Psoas muscle (tissue), 8 donors: ENCODE data around the gene GANC. TPM values are rescaled to one million over a fixed set of nuclear protein-coding genes. Genes with fewer than 3 reads are reported as not detected.

Source experiments
- ATAC-seq, 4 donors: fragments of 200-7000 bp; cut with Tn5 transposase; one replicate each; pipeline ENCODE4 v1.9.1; 2020; ENCODE audit warnings: moderate library complexity in 3 of 4, mild to moderate bottlenecking in 2 of 4
- DNase-seq, 2 donors: peaks; one replicate each; pipeline ENCODE4 v3.0.0-alpha.2; 2020
- H3K27ac ChIP-seq: fragments of 200-600 bp; one replicate; pipeline ENCODE4 v1.8.0; 2022
- H3K27me3 ChIP-seq, 3 donors: fragments of 200-600 bp in 1 of 3; one replicate each; pipeline versions ENCODE4 v1.6.1 to v1.8.0; 2013 to 2022; ENCODE audit warnings: low read length in 2 of 3, mild to moderate bottlenecking in 2 of 3, moderate library complexity in 1 of 3; ENCODE audit not compliant: insufficient read depth in 3 of 3
- H3K36me3 ChIP-seq, 2 donors: fragments of 200-600 bp in 1 of 2; one replicate each; pipeline versions ENCODE4 v1.6.1 to v1.8.0; 2013 to 2022; ENCODE audit warnings: low read depth in 1 of 2, mild to moderate bottlenecking in 1 of 2, moderate library complexity in 1 of 2; ENCODE audit not compliant: insufficient read depth in 1 of 2
- H3K4me1 ChIP-seq: fragments of 200-600 bp; one replicate; pipeline ENCODE4 v1.8.0; 2022
- H3K4me3 ChIP-seq: fragments of 200-600 bp; one replicate; pipeline ENCODE4 v1.8.0; 2022; ENCODE audit warnings: mild to moderate bottlenecking
- H3K9me3 ChIP-seq: fragments of 200-600 bp; one replicate; pipeline ENCODE4 v1.8.0; 2022
- CTCF ChIP-seq: fragments of 200-600 bp; IDR thresholded peaks from one replicate; pipeline ENCODE4 v1.8.0; 2022; ENCODE audit warnings: antibody characterized with exemption
- WGBS, 3 donors: extraction: QIAGEN DNeasy Blood & Tissue Kit; methylation state at CpG; one replicate each; pipeline versions ENCODE4 v1.1.6 to v1.1.7; 2013; 5-methylcytosine and 5-hydroxymethylcytosine counted together
- intact Hi-C, 2 donors: fragments of 100-400 bp; cut with DNase I; formaldehyde crosslinking; loops; one replicate each; pipeline versions ENCODE4 v1.11.0 to v1.14.2; 2022
- polyA plus RNA-seq, 3 donors: library from polyadenylated mRNA; stranded (reverse); fragments of 200-250 nt; gene quantifications; one replicate each; pipeline ENCODE4 v1.2.3, GENCODE V29; 2013
- total RNA-seq, 4 donors: library from RNA; stranded (reverse); fragmentation: NEBNext Ultra II Directional in 2 of 4; extraction: Animal tissue kit (Norgen Biotek cat#: 25700) in 2 of 4; gene quantifications; one replicate each; pipeline versions ENCODE4 v1.2.1 to v1.2.4, GENCODE V29; 2021 to 2023
- donor health status: healthy with polysubstance abuse.
- donor health status: DM: no; HTN: no; CAD: no; lungs with moderate emphysema.
- donor health status: Bipolar disorder and iron deficiency.
- donor health status: healthy.
- donor health status: DM: yes; HTN: yes; CAD: no.
- donor health status: DM: no; HTN: no; CAD: no.
- donor health status: DM: no; HTN: no; CAD: no.
- donor health status: DM: yes; HTN: yes; CAD: no.

GANC gene
- total and polyA plus RNA-seq, 7 donors: 4.9 to 37.7 (median 20.3) TPM

GRCh38 chr15:42319206-42319605 lies 46.2 kb downstream of the GANC start:
- no peak for TF ChIP-seq CTCF
- Histone ChIP-seq H3K4me3 (no peak overlapping the region), H3K9me3 (no peaks in the 10 kb centered on the region), H3K27ac (no peak overlapping the region), H3K4me1 (peaks cover 8% of the 10 kb centered on the region), H3K36me3 (peaks cover 2 to 37% of the 10 kb centered on the region in 2 donors), H3K27me3 (no peaks in the 10 kb centered on the region)
- DNase-seq (no peak), ATAC-seq (no peak)
- intact Hi-C loops: no loop called here
- 98 to 100% (median 100%) methylated on average over 2 of the region's 2 CpGs for WGBS, 3 donors

GRCh38 chr15:42324308-42324707 lies 51.3 kb downstream of the GANC start:
- DNase-seq: no peak
- Histone ChIP-seq H3K4me1 (peaks cover 14% of the 10 kb centered on the region), H3K36me3 (peaks cover 2 to 61% of the 10 kb centered on the region in 2 donors), H3K9me3 (no peaks in the 10 kb centered on the region), H3K4me3 (no peak overlapping the region), H3K27ac (peak overlapping the region; percentile 77), H3K27me3 (no peaks in the 10 kb centered on the region)
- no peak for TF ChIP-seq CTCF
- intact Hi-C loops: loop anchor here in 1 of 2 donors (5.0 kb wide), 1 partner anchor 42 kb away; no protein-coding TSS in a partner anchor
- 26 to 55% (median 30%) methylated on average over 4 of the region's 4 CpGs for WGBS, 3 donors
- peak; percentile 78 to 93 (median 86) for ATAC-seq

- peaks cover 41% of the 10 kb centered on the region for H3K4me1 ChIP-seq
- intact Hi-C loops: loop anchor here in 1 of 2 donors (5.0 kb wide), 2 partner anchors 38 to 58 kb away; no protein-coding TSS in a partner anchor
- no peaks in the 10 kb centered on the region for H3K27me3 ChIP-seq
- DNase-seq: no peak
- H3K9me3 ChIP-seq: no peaks in the 10 kb centered on the region
- 48 to 80% (median 51%) methylated on average over 2 of the region's 2 CpGs for WGBS, 3 donors
- ATAC-seq: no peak
- peak overlapping the region; percentile 87 for H3K27ac ChIP-seq
- H3K36me3 ChIP-seq: peaks cover 0 to 47% of the 10 kb centered on the region in 2 donors
- no peak for TF ChIP-seq CTCF
- H3K4me3 ChIP-seq: no peak overlapping the region
These were observed 56.2 kb downstream of the GANC start for GRCh38 chr15:42329161-42329560.

GRCh38 chr15:42329992-42330391 lies 57.0 kb downstream of the GANC start:
- intact Hi-C loops: loop anchor here in 1 of 2 donors (5.0 kb wide), 2 partner anchors 37 to 57 kb away; no protein-coding TSS in a partner anchor
- peaks cover 0 to 55% of the 10 kb centered on the region in 2 donors for H3K36me3 ChIP-seq
- H3K9me3 ChIP-seq: peaks cover 5% of the 10 kb centered on the region
- no peaks in the 10 kb centered on the region for H3K27me3 ChIP-seq
- TF ChIP-seq CTCF: no peak
- H3K4me1 ChIP-seq: peaks cover 36% of the 10 kb centered on the region
- H3K4me3 ChIP-seq: peak overlapping the region; percentile 23
- 32 to 68% (median 45%) methylated on average over 2 of the region's 2 CpGs for WGBS, 3 donors
- peak in 3 of 4 donors; percentile 46 to 66 (median 58) for ATAC-seq
- peak overlapping the region; percentile 87 for H3K27ac ChIP-seq
- DNase-seq: no peak

- ATAC-seq: peak; percentile 97 to 99 (median 97)
These were observed 58.2 kb downstream of the GANC start for GRCh38 chr15:42331235-42331634.

More at GRCh38 chr15:42331235-42331634, 58.2 kb downstream of the GANC start:
- Histone ChIP-seq H3K27ac (peak overlapping the region; percentile 87), H3K4me3 (peak overlapping the region; percentile 26), H3K4me1 (peaks cover 36% of the 10 kb centered on the region), H3K27me3 (no peaks in the 10 kb centered on the region), H3K36me3 (peaks cover 0 to 47% of the 10 kb centered on the region in 2 donors), H3K9me3 (peaks cover 7% of the 10 kb centered on the region)
- intact Hi-C loops: no loop called here
- 31 to 35% (median 33%) methylated on average over 3 of the region's 3 CpGs for WGBS, 3 donors
- DNase-seq: no peak
- no peak for TF ChIP-seq CTCF
